ENCODE results near the gene QRFP. TPM values are rescaled to one million over a fixed set of nuclear protein-coding genes. Genes with fewer than 3 reads are reported as not detected.

The QRFP gene
- total RNA-seq, 1 experiment from 2014 or later: not detected

DNA sequence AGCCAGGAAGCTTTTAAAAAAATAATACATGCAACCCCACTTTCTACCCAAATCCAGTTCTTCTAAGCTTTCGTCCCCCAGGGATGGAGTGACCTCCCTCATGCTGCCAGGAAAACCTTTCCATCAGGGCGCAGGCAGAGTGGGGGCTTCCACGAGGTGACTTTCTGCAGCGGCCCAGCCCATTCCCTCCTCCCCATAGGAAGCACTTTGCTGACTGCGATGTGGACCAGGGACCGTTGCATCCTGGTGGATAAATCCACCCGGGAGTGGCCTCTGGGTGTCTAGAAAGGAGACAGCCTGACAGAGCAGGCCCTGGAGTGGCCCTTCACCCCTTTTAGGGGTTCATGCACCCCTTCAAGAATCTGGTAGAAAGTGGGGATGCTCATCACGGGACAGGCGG is 1.6 kb downstream of the QRFP start:
- no peaks in the 10 kb centered on the region for H3K79me2 ChIP-seq (ENCODE audit: insufficient read depth, low read length)
- no peak overlapping the region for H3K4me2 ChIP-seq (ENCODE audit: low read length)
- intact Hi-C loops (cut with micrococcal nuclease): no loop called here
- H4K20me1 ChIP-seq (ENCODE audit: insufficient read depth): no peaks in the 10 kb centered on the region
- CTCF ChIA-PET: interaction anchor here (1.3 to 2.9 kb wide), 3 partner anchors 28 to 152 kb away, joined by 4 to 21 read pairs (median 4); no protein-coding TSS in a partner anchor
- ATAC-seq (no peak), DNase-seq (ENCODE audit: low read depth, low spot score) (no peak)
- H3K4me1 ChIP-seq (ENCODE audit: control insufficient read depth in 1 of 2, insufficient read depth in 2 of 2, low read length in 2 of 2): no peaks in the 10 kb centered on the region
- H3K9me2 ChIP-seq (ENCODE audit: insufficient read depth): no peaks in the 10 kb centered on the region
- no peaks in the 10 kb centered on the region for H3K36me3 ChIP-seq (ENCODE audit: control insufficient read depth in 1 of 2, insufficient read depth in 2 of 2, low read length in 2 of 2)
- no peak for TF ChIP-seq SIN3A (IDR thresholded peaks at IDR 0.05; ENCODE audit: low read depth)
- TF ChIP-seq CBX3 (IDR thresholded peaks at IDR 0.05; ENCODE audit: low read depth): no peak
- TF ChIP-seq, protein P1, sequence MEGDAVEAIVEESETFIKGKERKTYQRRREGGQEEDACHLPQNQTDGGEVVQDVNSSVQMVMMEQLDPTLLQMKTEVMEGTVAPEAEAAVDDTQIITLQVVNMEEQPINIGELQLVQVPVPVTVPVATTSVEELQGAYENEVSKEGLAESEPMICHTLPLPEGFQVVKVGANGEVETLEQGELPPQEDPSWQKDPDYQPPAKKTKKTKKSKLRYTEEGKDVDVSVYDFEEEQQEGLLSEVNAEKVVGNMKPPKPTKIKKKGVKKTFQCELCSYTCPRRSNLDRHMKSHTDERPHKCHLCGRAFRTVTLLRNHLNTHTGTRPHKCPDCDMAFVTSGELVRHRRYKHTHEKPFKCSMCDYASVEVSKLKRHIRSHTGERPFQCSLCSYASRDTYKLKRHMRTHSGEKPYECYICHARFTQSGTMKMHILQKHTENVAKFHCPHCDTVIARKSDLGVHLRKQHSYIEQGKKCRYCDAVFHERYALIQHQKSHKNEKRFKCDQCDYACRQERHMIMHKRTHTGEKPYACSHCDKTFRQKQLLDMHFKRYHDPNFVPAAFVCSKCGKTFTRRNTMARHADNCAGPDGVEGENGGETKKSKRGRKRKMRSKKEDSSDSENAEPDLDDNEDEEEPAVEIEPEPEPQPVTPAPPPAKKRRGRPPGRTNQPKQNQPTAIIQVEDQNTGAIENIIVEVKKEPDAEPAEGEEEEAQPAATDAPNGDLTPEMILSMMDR (IDR thresholded peaks at IDR 0.05 in 2 of 3, conservative IDR thresholded peaks at IDR 0.05 in 1 of 3; ENCODE audit: borderline replicate concordance in 1 of 3, insufficient read depth in 1 of 3, low read depth in 2 of 3, low read length in 2 of 3): no peak
- TF ChIP-seq, protein P2, sequence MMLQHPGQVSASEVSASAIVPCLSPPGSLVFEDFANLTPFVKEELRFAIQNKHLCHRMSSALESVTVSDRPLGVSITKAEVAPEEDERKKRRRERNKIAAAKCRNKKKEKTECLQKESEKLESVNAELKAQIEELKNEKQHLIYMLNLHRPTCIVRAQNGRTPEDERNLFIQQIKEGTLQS (IDR thresholded peaks at IDR 0.05): no peak
- no peak for TF ChIP-seq FOSL1 (IDR thresholded peaks at IDR 0.05; ENCODE audit: low read depth)
- TF ChIP-seq RAD21 (IDR thresholded peaks at IDR 0.05; ENCODE audit: low read depth): no peak
- RAD21 ChIA-PET (ENCODE audit: low non-redundant PET in 1 of 2, low total read pairs in 2 of 2, uncharacterized antibody in 2 of 2, unreplicated experiment in 2 of 2): interaction anchor here in 1 of 2 experiments (1.5 kb wide), 1 partner anchor 33 kb away, joined by 4 read pairs; no protein-coding TSS in a partner anchor
- POLR2A ChIA-PET: no interaction called here
- no peak overlapping the region for H2AFZ ChIP-seq (ENCODE audit: low read depth, low read length, poor library complexity, severe bottlenecking)
- no peaks in the 10 kb centered on the region for H3K27me3 ChIP-seq (ENCODE audit: insufficient read depth, low read length)
- no peak overlapping the region for H3K27ac ChIP-seq (ENCODE audit: low read depth, low read length)
- H3K9me3 ChIP-seq (ENCODE audit: control insufficient read depth in 1 of 2, insufficient read depth in 1 of 2, low read depth in 1 of 2, low read length in 2 of 2): no peaks in the 10 kb centered on the region
- H3K4me3 ChIP-seq (replicated peaks in 1 of 2; ENCODE audit: low read depth in 1 of 2, low read length in 2 of 2): no peak overlapping the region
- no peak overlapping the region for H3K9ac ChIP-seq (ENCODE audit: low read length)
- BruUV-seq (replicated peaks): no TSS peak

DNA sequence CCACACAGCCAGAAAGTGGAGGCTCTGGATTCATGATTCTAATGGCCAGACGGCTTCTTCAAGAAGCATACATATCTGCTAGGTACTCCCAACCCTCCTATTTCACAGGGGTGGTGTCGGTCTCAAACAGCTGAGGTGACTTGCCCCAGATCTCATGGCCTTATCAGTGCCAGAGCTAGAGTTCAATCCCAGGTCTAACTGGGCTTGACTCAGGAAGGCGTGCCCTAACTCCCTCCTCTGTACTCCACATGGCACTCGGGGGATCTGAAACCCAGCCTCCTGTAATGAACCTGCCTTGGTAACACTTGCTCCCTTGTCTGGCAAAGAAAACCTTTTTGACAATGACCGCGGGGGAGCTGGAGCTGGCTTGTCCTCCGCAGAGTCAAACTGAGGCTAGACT is 2.1 kb downstream of the QRFP start:
- intact Hi-C loops (cut with micrococcal nuclease): no loop called here
- DNase-seq (ENCODE audit: low read depth, low spot score): no peak
- TF ChIP-seq CEBPB (IDR thresholded peaks at IDR 0.05; ENCODE audit: low read depth) (no peak), SIN3A (IDR thresholded peaks at IDR 0.05; ENCODE audit: low read depth) (no peak)
- TF ChIP-seq, protein P3, sequence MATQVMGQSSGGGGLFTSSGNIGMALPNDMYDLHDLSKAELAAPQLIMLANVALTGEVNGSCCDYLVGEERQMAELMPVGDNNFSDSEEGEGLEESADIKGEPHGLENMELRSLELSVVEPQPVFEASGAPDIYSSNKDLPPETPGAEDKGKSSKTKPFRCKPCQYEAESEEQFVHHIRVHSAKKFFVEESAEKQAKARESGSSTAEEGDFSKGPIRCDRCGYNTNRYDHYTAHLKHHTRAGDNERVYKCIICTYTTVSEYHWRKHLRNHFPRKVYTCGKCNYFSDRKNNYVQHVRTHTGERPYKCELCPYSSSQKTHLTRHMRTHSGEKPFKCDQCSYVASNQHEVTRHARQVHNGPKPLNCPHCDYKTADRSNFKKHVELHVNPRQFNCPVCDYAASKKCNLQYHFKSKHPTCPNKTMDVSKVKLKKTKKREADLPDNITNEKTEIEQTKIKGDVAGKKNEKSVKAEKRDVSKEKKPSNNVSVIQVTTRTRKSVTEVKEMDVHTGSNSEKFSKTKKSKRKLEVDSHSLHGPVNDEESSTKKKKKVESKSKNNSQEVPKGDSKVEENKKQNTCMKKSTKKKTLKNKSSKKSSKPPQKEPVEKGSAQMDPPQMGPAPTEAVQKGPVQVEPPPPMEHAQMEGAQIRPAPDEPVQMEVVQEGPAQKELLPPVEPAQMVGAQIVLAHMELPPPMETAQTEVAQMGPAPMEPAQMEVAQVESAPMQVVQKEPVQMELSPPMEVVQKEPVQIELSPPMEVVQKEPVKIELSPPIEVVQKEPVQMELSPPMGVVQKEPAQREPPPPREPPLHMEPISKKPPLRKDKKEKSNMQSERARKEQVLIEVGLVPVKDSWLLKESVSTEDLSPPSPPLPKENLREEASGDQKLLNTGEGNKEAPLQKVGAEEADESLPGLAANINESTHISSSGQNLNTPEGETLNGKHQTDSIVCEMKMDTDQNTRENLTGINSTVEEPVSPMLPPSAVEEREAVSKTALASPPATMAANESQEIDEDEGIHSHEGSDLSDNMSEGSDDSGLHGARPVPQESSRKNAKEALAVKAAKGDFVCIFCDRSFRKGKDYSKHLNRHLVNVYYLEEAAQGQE (IDR thresholded peaks at IDR 0.05; ENCODE audit: low read depth): no peak
- no peak overlapping the region for H2AFZ ChIP-seq (ENCODE audit: low read depth, low read length, poor library complexity, severe bottlenecking)
- RAD21 ChIA-PET (ENCODE audit: low non-redundant PET in 1 of 2, low total read pairs in 2 of 2, uncharacterized antibody in 2 of 2, unreplicated experiment in 2 of 2): interaction anchor here (0.7 to 1.5 kb wide), 3 partner anchors 33 to 181 kb away, joined by 3 to 4 read pairs (median 3); no protein-coding TSS in a partner anchor
- H3K4me1 ChIP-seq (ENCODE audit: control insufficient read depth in 1 of 2, insufficient read depth in 2 of 2, low read length in 2 of 2): no peaks in the 10 kb centered on the region
- no peaks in the 10 kb centered on the region for H3K9me3 ChIP-seq (ENCODE audit: control insufficient read depth in 1 of 2, insufficient read depth in 1 of 2, low read depth in 1 of 2, low read length in 2 of 2)
- no peak overlapping the region for H3K4me3 ChIP-seq (replicated peaks in 1 of 2; ENCODE audit: low read depth in 1 of 2, low read length in 2 of 2)
- H3K79me2 ChIP-seq (ENCODE audit: insufficient read depth, low read length): no peaks in the 10 kb centered on the region
- CTCF ChIA-PET: interaction anchor here (1.3 to 2.9 kb wide), 4 partner anchors 25 to 152 kb away, joined by 3 to 21 read pairs (median 4); no protein-coding TSS in a partner anchor
- no peaks in the 10 kb centered on the region for H4K20me1 ChIP-seq (ENCODE audit: insufficient read depth)
- H3K36me3 ChIP-seq (ENCODE audit: control insufficient read depth in 1 of 2, insufficient read depth in 2 of 2, low read length in 2 of 2): no peaks in the 10 kb centered on the region
- H3K4me2 ChIP-seq (ENCODE audit: low read length): no peak overlapping the region
- H3K27ac ChIP-seq (ENCODE audit: low read depth, low read length): no peak overlapping the region
- H3K9ac ChIP-seq (ENCODE audit: low read length): no peak overlapping the region
- BruUV-seq (replicated peaks): no TSS peak
- H3K9me2 ChIP-seq (ENCODE audit: insufficient read depth): no peaks in the 10 kb centered on the region
- ATAC-seq: no peak
- no peaks in the 10 kb centered on the region for H3K27me3 ChIP-seq (ENCODE audit: insufficient read depth, low read length)
- POLR2A ChIA-PET: no interaction called here
